Stimulated activated CD8-positive, alpha-beta memory T cell treated with anti-CD3 and anti-CD28 coated beads, Interleukin-15, amount 100 ng/mL, for 1 hour (primary cell): Measurements from ENCODE around the gene CNOT3.

ENCODE experiments used
- DNase-seq: peaks from one replicate; pipeline ENCODE4 v3.0.0-alpha.2; 2020; ENCODE audit warnings: low read depth

CNOT3 gene

DNA sequence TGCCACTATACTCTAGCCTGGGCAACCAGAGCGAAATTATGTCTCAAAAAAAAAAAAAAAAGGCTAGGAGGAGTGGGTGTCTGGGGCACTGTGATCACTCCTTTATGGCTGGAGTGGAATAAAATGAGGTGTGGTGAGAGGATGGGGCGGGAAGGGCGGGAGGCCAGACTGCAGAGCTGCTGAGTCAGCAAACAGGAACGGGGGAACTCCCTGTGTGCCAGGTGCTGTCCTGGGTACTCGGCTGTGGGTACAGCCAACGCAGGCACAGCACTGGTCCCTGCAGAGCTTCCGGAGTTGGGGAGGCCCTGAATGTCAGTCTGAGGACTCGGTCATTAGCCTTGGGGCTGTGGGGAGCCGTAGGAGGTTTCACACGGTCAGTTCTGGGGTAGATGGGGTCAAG is 16.3 kb upstream of the CNOT3 start:
- DNase-seq, result no peak

DNA sequence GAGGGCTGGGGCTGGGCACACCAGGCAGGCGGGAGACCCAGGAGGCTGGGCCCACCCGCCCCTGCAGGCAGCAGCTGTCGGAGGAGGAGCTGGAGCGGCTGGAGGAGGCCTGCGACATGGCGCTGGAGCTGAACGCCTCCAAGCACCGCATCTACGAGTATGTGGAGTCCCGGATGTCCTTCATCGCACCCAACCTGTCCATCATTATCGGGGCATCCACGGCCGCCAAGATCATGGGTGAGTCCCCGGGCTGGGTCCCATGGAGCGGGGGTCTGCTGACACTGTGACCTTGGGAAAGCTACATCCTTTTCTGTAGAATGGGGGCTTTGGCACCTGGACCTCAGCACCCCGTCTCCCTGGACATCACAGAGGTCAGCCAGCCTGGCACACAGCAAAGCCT is 13.9 kb upstream of the CNOT3 start:
- DNase-seq, result no peak

- no peak for DNase-seq
Observed at GRCh38 chr19:54124393-54124792, 13.2 kb upstream of the CNOT3 start.

DNA sequence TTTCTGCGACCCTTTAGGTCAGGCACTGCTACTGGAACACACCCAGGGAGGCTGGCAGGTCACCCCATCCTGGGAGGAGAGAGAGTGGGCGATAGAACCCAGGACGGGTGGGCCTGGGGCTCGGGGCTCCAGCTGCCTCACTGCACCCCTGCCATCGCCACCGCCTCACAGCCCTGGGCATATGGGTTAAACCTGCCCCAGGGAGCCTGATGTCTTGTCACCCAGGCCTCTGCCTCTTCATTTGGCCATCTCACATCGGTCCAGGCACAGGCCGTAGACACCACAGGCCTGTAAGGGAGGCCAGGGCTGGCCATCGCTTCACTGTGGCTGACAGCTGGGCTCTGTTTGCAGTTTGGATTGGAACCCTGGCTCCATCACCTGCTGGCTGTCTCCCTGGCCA is 11.8 kb upstream of the CNOT3 start:
- no peak for DNase-seq

- no peak for DNase-seq
Observed at GRCh38 chr19:54127688-54128440, 9.7 kb upstream of the CNOT3 start.

- DNase-seq, result no peak
Observed at GRCh38 chr19:54128441-54128725, 9.2 kb upstream of the CNOT3 start.

DNA sequence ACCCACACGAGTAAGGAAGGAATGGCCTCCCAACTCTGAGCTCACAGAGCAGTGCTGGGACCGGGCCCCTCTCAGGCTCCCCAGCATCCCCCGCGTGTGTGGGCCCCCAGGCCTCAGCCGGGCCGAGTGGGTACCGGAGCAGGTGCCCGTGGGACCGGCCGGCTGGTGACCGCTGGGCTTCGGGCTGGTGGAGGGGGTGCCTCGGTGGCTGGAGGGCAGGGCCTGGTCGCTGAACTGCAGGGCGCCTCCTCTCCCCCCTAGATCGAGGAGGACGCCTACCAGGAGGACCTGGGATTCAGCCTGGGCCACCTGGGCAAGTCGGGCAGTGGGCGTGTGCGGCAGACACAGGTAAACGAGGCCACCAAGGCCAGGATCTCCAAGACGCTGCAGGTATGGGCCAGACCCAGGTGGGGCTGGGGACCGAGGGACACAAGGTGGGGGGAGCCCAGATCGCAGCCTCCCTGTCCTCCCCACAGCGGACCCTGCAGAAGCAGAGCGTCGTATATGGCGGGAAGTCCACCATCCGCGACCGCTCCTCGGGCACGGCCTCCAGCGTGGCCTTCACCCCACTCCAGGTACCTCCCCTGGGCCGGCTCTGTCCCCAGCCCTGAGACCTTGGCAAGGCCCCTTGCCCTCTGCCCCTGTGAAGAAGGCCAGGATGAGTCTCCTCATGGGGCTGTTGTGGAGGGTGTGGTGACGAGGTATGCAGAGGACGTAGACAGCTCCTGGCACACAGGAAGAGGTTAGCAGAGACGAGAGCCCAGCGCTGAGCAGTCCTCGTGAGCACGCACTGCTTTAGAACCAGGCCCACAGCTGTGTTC is 8.6 kb upstream of the CNOT3 start:
- DNase-seq, result no peak

GRCh38 chr19:54129617-54129996 is 8.0 kb upstream of the CNOT3 start:
- no peak for DNase-seq

DNA sequence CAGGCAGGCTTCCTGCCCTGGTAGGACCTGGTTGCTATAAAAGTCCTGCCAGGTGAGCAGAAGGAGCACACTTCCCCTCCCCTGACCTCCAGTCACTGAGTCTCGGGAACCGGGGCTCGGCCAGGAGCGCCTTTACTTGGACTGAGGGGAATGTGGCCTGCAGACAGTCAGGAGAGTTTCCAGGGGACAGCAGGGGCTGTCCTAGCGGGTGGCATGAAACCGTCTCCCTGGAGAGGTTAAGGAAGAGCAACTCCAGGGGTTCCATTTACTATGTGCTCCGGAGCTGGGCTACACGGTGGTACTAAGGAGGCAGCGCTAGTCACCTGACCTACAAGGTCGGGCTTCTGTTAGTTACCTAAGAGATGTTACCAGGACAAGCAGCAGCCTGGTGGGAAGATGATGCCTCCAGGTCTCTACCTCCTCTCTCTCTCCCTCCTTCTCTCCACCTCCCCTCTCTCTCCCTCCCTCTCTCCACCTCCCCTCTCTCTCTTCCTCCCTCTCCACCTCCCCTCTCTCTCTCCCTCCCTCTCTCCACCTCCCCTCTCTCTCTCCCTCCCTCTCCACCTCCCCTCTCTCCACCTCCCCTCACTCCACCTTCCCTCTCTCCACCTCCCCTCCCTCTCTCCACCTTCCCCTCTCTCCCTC is 4.1 kb upstream of the CNOT3 start:
- DNase-seq, result no peak

- no peak for DNase-seq
Observed at GRCh38 chr19:54133957-54134590, 3.5 kb upstream of the CNOT3 start.

- no peak for DNase-seq
Observed at GRCh38 chr19:54136086-54136863, 1.3 kb upstream of the CNOT3 start.

GRCh38 chr19:54136864-54137698 is 481 bp upstream of the CNOT3 start:
- DNase-seq, result peak; percentile 96

- no peak for DNase-seq
Observed at GRCh38 chr19:54138489-54139256, 1.1 kb downstream of the CNOT3 start.

GRCh38 chr19:54141356-54141755 is 3.8 kb downstream of the CNOT3 start:
- no peak for DNase-seq

DNA sequence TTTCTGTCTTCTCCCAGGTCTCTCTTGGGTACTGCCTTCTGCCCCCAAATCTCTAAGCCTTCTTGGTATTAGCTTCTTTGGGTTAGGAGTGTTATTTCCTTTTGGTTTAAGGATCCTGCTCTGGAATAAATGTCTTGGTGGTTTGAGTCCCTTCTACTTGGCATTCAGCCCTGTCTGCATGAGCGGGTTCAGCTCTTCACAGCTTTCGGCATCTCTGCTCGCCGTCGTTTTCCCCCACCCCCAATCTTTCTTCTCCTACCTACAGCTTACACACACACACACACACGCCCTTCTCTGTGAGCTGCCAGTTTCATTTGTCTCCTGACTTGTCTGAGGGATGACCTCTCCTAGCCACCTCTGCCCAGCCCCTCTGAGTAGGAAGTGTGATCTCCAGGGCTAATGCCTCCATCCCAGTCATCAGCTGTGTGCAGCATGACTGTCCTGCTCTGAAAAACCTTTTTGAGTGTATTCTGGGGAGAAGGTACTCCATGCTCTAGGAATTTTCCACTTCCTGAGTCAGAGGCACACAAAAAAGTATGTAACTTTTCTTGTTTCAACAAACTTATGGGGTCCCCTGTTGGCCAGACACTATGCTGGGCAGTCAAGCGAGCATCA is 4.7 kb downstream of the CNOT3 start:
- DNase-seq, result no peak

- no peak for DNase-seq
Observed at GRCh38 chr19:54145541-54146158, 8.1 kb downstream of the CNOT3 start.

GRCh38 chr19:54147676-54148075 is 10.1 kb downstream of the CNOT3 start:
- DNase-seq, result no peak

GRCh38 chr19:54148158-54148557 is 10.6 kb downstream of the CNOT3 start:
- no peak for DNase-seq

- DNase-seq, result no peak
Observed at GRCh38 chr19:54149021-54149812, 11.7 kb downstream of the CNOT3 start.
